Measurements from ENCODE around the gene OXSR1. TPM values are rescaled to one million over a fixed set of nuclear protein-coding genes. Genes with fewer than 3 reads are reported as not detected.
A peak's percentile ranks its signal among the peaks of the same experiment; 100 is the strongest.
"Not testable (repeated sequence)": the region's sequence is repeated elsewhere in the genome, so short reads cannot be mapped to it uniquely, and the experiment has no call there.

Gene OXSR1
- total RNA-seq, 1 donor from 2014 or later = 95.3 TPM

- H3K36me3 ChIP-seq (ENCODE audit: control insufficient read depth, insufficient read depth, low read length) = peaks cover 8% of the 10 kb centered on the region
- no peak overlapping the region for H3K4me3 ChIP-seq (ENCODE audit: low read depth, low read length)
- no peak for TF ChIP-seq CTCF (IDR thresholded peaks at IDR 0.05; ENCODE audit: insufficient read depth, low read length, severe bottlenecking)
- no peak for FAIRE-seq
- H3K27me3 ChIP-seq (ENCODE audit: control insufficient read depth, insufficient read depth, low read length) = no peaks in the 10 kb centered on the region
- no peak for DNase-seq (ENCODE audit: low read depth)
Measured at GRCh38 chr3:38186781-38187180, 21.4 kb downstream of the OXSR1 start.

GRCh38 chr3:38190481-38190881 lies 25.1 kb downstream of the OXSR1 start:
- Histone ChIP-seq H3K27me3 (ENCODE audit: control insufficient read depth, insufficient read depth, low read length) (no peaks in the 10 kb centered on the region), H3K36me3 (ENCODE audit: control insufficient read depth, insufficient read depth, low read length) (peaks cover 6% of the 10 kb centered on the region), H3K4me3 (ENCODE audit: low read depth, low read length) (no peak overlapping the region)
- DNase-seq (ENCODE audit: low read depth) = peak; percentile 54
- TF ChIP-seq CTCF (IDR thresholded peaks at IDR 0.05; ENCODE audit: insufficient read depth, low read length, severe bottlenecking) = no peak
- FAIRE-seq = no peak

- not testable (repeated sequence) for DNase-seq (ENCODE audit: low read depth); H3K4me3 ChIP-seq (ENCODE audit: low read depth, low read length); H3K27me3 ChIP-seq (ENCODE audit: control insufficient read depth, insufficient read depth, low read length); FAIRE-seq
- H3K36me3 ChIP-seq (ENCODE audit: control insufficient read depth, insufficient read depth, low read length) = peaks cover 13% of the 10 kb centered on the region
Measured at GRCh38 chr3:38202931-38203330, 37.6 kb downstream of the OXSR1 start.

- no peak for TF ChIP-seq CTCF (IDR thresholded peaks at IDR 0.05; ENCODE audit: insufficient read depth, low read length, severe bottlenecking)
- Histone ChIP-seq H3K36me3 (ENCODE audit: control insufficient read depth, insufficient read depth, low read length) (peaks cover 11% of the 10 kb centered on the region), H3K4me3 (ENCODE audit: low read depth, low read length) (no peak overlapping the region), H3K27me3 (ENCODE audit: control insufficient read depth, insufficient read depth, low read length) (no peaks in the 10 kb centered on the region)
- FAIRE-seq = no peak
- DNase-seq (ENCODE audit: low read depth) = no peak
Measured at GRCh38 chr3:38203690-38204089, 38.4 kb downstream of the OXSR1 start.

GRCh38 chr3:38204599-38205471 lies 39.5 kb downstream of the OXSR1 start:
- no peak overlapping the region for H3K4me3 ChIP-seq (ENCODE audit: low read depth, low read length)
- FAIRE-seq (no peak), DNase-seq (ENCODE audit: low read depth) (no peak)
- no peaks in the 10 kb centered on the region for H3K27me3 ChIP-seq (ENCODE audit: control insufficient read depth, insufficient read depth, low read length)
- no peak for TF ChIP-seq CTCF (IDR thresholded peaks at IDR 0.05; ENCODE audit: insufficient read depth, low read length, severe bottlenecking)
- H3K36me3 ChIP-seq (ENCODE audit: control insufficient read depth, insufficient read depth, low read length) = peaks cover 9% of the 10 kb centered on the region

GRCh38 chr3:38205472-38205805 lies 40.1 kb downstream of the OXSR1 start:
- DNase-seq (ENCODE audit: low read depth) = no peak
- Histone ChIP-seq H3K36me3 (ENCODE audit: control insufficient read depth, insufficient read depth, low read length) (peaks cover 8% of the 10 kb centered on the region), H3K27me3 (ENCODE audit: control insufficient read depth, insufficient read depth, low read length) (no peaks in the 10 kb centered on the region), H3K4me3 (ENCODE audit: low read depth, low read length) (no peak overlapping the region)
- TF ChIP-seq CTCF (IDR thresholded peaks at IDR 0.05; ENCODE audit: insufficient read depth, low read length, severe bottlenecking) = no peak
- FAIRE-seq = no peak

Data from bronchial epithelial cell (primary cell).